H9 (cell line): ENCODE measurements around the gene NMUR1. TPM values are rescaled to one million over a fixed set of nuclear protein-coding genes. Genes with fewer than 3 reads are reported as not detected.
A peak's percentile ranks its signal among the peaks of the same experiment; 100 is the strongest.

Experiments
- DNase-seq: peaks from one replicate; pipeline ENCODE4 v3.0.0-alpha.2; 2017
- H2AFZ ChIP-seq: one replicate; pipeline ENCODE4 v1.6.1; 2013; ENCODE audit warnings: mild to moderate bottlenecking, low read length, control low read depth, moderate library complexity
- H2AK5ac ChIP-seq: 2 replicates; pipeline ENCODE4 v1.6.1; 2013; ENCODE audit warnings: low read length, control low read depth, mixed read lengths; ENCODE audit not compliant: insufficient read length
- H2BK120ac ChIP-seq: one replicate; pipeline ENCODE4 v1.6.1; 2013; ENCODE audit warnings: low read depth, mild to moderate bottlenecking, low read length, control low read depth, inconsistent platforms; ENCODE audit not compliant: poor library complexity, severe bottlenecking
- H2BK12ac ChIP-seq: 2 replicates; pipeline ENCODE4 v1.6.1; 2013; ENCODE audit warnings: low read length, control low read depth, mixed read lengths, low read depth; ENCODE audit not compliant: insufficient read length
- H2BK15ac ChIP-seq: 2 replicates; pipeline ENCODE4 v1.6.1; 2013; ENCODE audit warnings: low read depth, low read length, control low read depth
- H2BK20ac ChIP-seq: one replicate; pipeline ENCODE4 v1.6.1; 2013; ENCODE audit warnings: low read depth, mild to moderate bottlenecking, low read length, control low read depth, inconsistent platforms; ENCODE audit not compliant: poor library complexity, severe bottlenecking
- H2BK5ac ChIP-seq: 2 replicates; pipeline ENCODE4 v1.6.1; 2013; ENCODE audit warnings: low read length, control low read depth, mixed read lengths; ENCODE audit not compliant: insufficient read length
- H3K14ac ChIP-seq: 2 replicates; pipeline ENCODE4 v1.6.1; 2013; ENCODE audit warnings: low read length, control low read depth; ENCODE audit not compliant: insufficient read depth
- H3K18ac ChIP-seq: 2 replicates; pipeline ENCODE4 v1.6.1; 2013; ENCODE audit warnings: low read depth, mild to moderate bottlenecking, mixed read lengths, low read length, control low read depth; ENCODE audit not compliant: insufficient read length
- H3K23ac ChIP-seq: 2 replicates; pipeline ENCODE4 v1.6.1; 2013; ENCODE audit warnings: low read length, control low read depth, mixed read lengths, low read depth; ENCODE audit not compliant: insufficient read length
- H3K23me2 ChIP-seq: 2 replicates; pipeline ENCODE4 v1.6.1; 2013; ENCODE audit warnings: low read depth, mild to moderate bottlenecking, mixed read lengths, low read length, control low read depth; ENCODE audit not compliant: insufficient read length, poor library complexity, severe bottlenecking
- H3K27ac ChIP-seq: 2 replicates; pipeline ENCODE4 v1.5.1; 2013; ENCODE audit warnings: low read length, control low read depth, mixed read lengths, low read depth; ENCODE audit not compliant: insufficient read length
- H3K27me3 ChIP-seq: 2 replicates; pipeline ENCODE4 v1.6.1; 2013; ENCODE audit warnings: low read length, control low read depth, inconsistent platforms; ENCODE audit not compliant: insufficient read depth
- H3K4ac ChIP-seq: 2 replicates; pipeline ENCODE4 v1.6.1; 2013; ENCODE audit warnings: low read depth, mild to moderate bottlenecking, control low read depth, inconsistent platforms, low read length, moderate library complexity
- H3K4me1 ChIP-seq: 2 replicates; pipeline ENCODE4 v1.6.1; 2013; ENCODE audit warnings: low read length, control low read depth, inconsistent platforms; ENCODE audit not compliant: insufficient read depth
- H3K4me2 ChIP-seq: 2 replicates; pipeline ENCODE4 v1.6.1; 2013; ENCODE audit warnings: low read length, control low read depth, mixed read lengths; ENCODE audit not compliant: insufficient read length, insufficient read depth
- H3K56ac ChIP-seq: 2 replicates; pipeline ENCODE4 v1.6.1; 2013; ENCODE audit warnings: low read depth, mild to moderate bottlenecking, mixed read lengths, low read length, control low read depth; ENCODE audit not compliant: insufficient read length
- H3K79me1 ChIP-seq: 2 replicates; pipeline ENCODE4 v1.6.1; 2013; ENCODE audit warnings: low read depth, mild to moderate bottlenecking, moderate library complexity, low read length, control low read depth, inconsistent platforms; ENCODE audit not compliant: insufficient read depth, poor library complexity, severe bottlenecking
- H3K79me2 ChIP-seq: 2 replicates; pipeline ENCODE4 v1.6.1; 2013; ENCODE audit warnings: low read length, control low read depth, inconsistent platforms; ENCODE audit not compliant: insufficient read depth
- H3K9ac ChIP-seq: 2 replicates; pipeline ENCODE4 v1.6.1; 2013; ENCODE audit warnings: low read length, control low read depth, mixed read lengths; ENCODE audit not compliant: insufficient read length; ENCODE audit errors: extremely low read depth
- H3K9me3 ChIP-seq: one replicate; pipeline ENCODE4 v1.6.1; 2013; ENCODE audit warnings: low read depth, low read length, inconsistent platforms; ENCODE audit not compliant: control insufficient read depth
- H3T11ph ChIP-seq: one replicate; pipeline ENCODE4 v1.6.1; 2013; ENCODE audit warnings: mild to moderate bottlenecking, low read length, control low read depth, inconsistent platforms
- H4K20me1 ChIP-seq: one replicate; pipeline ENCODE4 v1.6.1; 2013; ENCODE audit not compliant: control insufficient read depth, insufficient read length, insufficient read depth
- H4K5ac ChIP-seq: 2 replicates; pipeline ENCODE4 v1.6.1; 2013; ENCODE audit warnings: low read depth, mild to moderate bottlenecking, mixed read lengths, low read length, control low read depth; ENCODE audit not compliant: insufficient read length
- H4K8ac ChIP-seq: replicated peaks from 2 replicates; pipeline ENCODE4 v1.6.1; 2013; ENCODE audit warnings: low read length, control low read depth, mixed read lengths, low read depth; ENCODE audit not compliant: insufficient read length
- H4K91ac ChIP-seq: 2 replicates; pipeline ENCODE4 v1.6.1; 2013; ENCODE audit warnings: low read depth, mild to moderate bottlenecking, moderate library complexity, mixed read lengths, low read length, control low read depth; ENCODE audit not compliant: insufficient read length
- H3K27ac Mint-ChIP-seq, 3 experiments: 2 replicates in 2 of 3; 3 replicates in 1 of 3; pipeline ENCODE4 v1.8.0; 2020 to 2021; ENCODE audit warnings: mixed read lengths in 3 of 3, mild to moderate bottlenecking in 1 of 3, moderate library complexity in 1 of 3
- H3K27me3 Mint-ChIP-seq: 2 replicates; pipeline ENCODE4 v1.8.0; 2021; ENCODE audit warnings: low read depth, mild to moderate bottlenecking, moderate library complexity, mixed read lengths
- H3K36me3 Mint-ChIP-seq, 3 experiments: 2 replicates in 2 of 3; 3 replicates in 1 of 3; pipeline ENCODE4 v1.8.0; 2020 to 2021; ENCODE audit warnings: low read depth in 3 of 3, mixed read lengths in 3 of 3; ENCODE audit not compliant: insufficient read depth in 1 of 3
- H3K4me1 Mint-ChIP-seq, 2 experiments: 2 replicates each; pipeline ENCODE4 v1.8.0; 2020; ENCODE audit warnings: mixed read lengths in 2 of 2
- H3K4me3 Mint-ChIP-seq, 2 experiments: 2 replicates in 1 of 2; 3 replicates in 1 of 2; pipeline ENCODE4 v1.8.0; 2020 to 2021; ENCODE audit warnings: mild to moderate bottlenecking in 2 of 2, mixed read lengths in 2 of 2, moderate library complexity in 1 of 2
- H3K9me3 Mint-ChIP-seq, 2 experiments: 2 replicates in 1 of 2; 3 replicates in 1 of 2; pipeline ENCODE4 v1.8.0; 2020; ENCODE audit warnings: mild to moderate bottlenecking in 2 of 2, mixed read lengths in 2 of 2, moderate library complexity in 1 of 2
- WGBS: extraction: QIAGEN DNeasy Blood & Tissue Kit; methylation state at CpG from one replicate; pipeline ENCODE4 v1.1.7; 2013; ENCODE audit warnings: missing lambda C conversion rate, low lambda C conversion rate, mixed read lengths; ENCODE audit not compliant: insufficient read length; ENCODE audit errors: extremely low coverage; 5-methylcytosine and 5-hydroxymethylcytosine counted together
- total RNA-seq: library from RNA; stranded (reverse); gene quantifications from 2 replicates; pipeline ENCODE4 v1.2.1, GENCODE V29; 2021
- TF ChIP-seq, protein P1 (sequence below): fragments of 200-600 bp; sonication (generic); conservative IDR thresholded peaks from 3 replicates; pipeline ENCODE4 v1.8.0; 2021; ENCODE audit warnings: antibody characterized with exemption, mild to moderate bottlenecking

The NMUR1 gene
- total RNA-seq, 1 experiment from 2014 or later, result 0.20 TPM

DNA sequence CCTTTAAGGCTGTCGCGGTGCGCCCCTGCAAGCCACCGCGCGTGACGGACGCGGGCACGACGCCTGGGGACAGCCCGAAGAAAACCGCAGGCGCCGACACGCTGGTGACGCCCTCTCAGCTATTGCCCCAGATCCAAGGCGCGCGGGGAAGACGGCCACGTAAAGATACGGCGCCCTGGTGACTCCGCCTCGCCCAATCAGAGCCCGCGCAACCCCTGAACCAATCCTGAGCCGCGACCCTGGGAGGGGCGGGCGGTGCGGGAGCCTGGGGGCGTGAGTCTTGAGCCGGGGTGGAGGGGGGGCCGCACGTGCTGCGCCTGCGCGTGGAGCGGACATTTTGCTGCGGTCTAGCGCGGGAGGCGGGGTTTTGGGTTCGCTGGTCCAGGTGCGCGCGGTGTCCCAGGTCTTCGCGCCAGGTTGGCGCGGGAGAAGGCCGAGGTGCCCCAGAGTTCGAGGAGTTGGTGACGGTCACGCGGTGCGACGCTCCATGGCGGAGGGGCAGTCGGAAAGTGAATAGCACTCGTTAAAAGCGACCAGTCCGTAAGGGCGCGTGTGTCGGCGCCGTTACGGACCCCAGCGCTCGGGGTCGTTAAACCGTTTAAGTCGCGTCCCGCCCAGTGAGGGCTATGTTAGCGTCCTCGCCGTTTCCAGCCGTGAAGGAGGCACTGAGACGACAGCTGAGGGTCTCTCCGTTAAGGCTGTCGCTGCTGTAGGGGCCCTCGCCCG, 15.9 kb downstream of the NMUR1 start:
- H4K8ac ChIP-seq, result no peak overlapping the region
- peak; percentile 99 for DNase-seq
- H3K18ac ChIP-seq, result peak overlapping the region; percentile 69
- H2AFZ ChIP-seq, result no peak overlapping the region
- no peak overlapping the region for H4K5ac ChIP-seq
- no peak overlapping the region for H2BK12ac ChIP-seq
- no peak overlapping the region for H3K23ac ChIP-seq
- no peaks in the 10 kb centered on the region for H3K79me2 ChIP-seq
- no peaks in the 10 kb centered on the region; a peak in 2 of 7 replicates for H3K36me3 Mint-ChIP-seq
- no peaks in the 10 kb centered on the region for H3K27me3 ChIP-seq
- peaks cover 14 to 20% of the 10 kb centered on the region in 2 experiments for H3K4me1 Mint-ChIP-seq
- no peak overlapping the region for H2BK5ac ChIP-seq
- no peak overlapping the region; the same call in 1 of the 2 replicates for H2BK15ac ChIP-seq
- H3K56ac ChIP-seq, result no peak overlapping the region
- no CpG with 5 or more reads among the region's 87 CpGs for WGBS
- H4K20me1 ChIP-seq, result no peaks in the 10 kb centered on the region
- H2AK5ac ChIP-seq, result no peak overlapping the region
- H3K4me2 ChIP-seq, result peak overlapping the region; percentile 71
- peaks cover 1% of the 10 kb centered on the region; the same call in 1 of the 2 replicates for H3K27me3 Mint-ChIP-seq
- no peak overlapping the region for H2BK20ac ChIP-seq
- H3K23me2 ChIP-seq, result peaks cover 3% of the 10 kb centered on the region
- H4K91ac ChIP-seq, result no peak overlapping the region
- H3K9me3 Mint-ChIP-seq, result no peaks in the 10 kb centered on the region
- H3K79me1 ChIP-seq, result no peaks in the 10 kb centered on the region
- H3T11ph ChIP-seq, result no peak overlapping the region
- peak overlapping the region; percentile 77 for H3K14ac ChIP-seq
- TF ChIP-seq, protein P1, sequence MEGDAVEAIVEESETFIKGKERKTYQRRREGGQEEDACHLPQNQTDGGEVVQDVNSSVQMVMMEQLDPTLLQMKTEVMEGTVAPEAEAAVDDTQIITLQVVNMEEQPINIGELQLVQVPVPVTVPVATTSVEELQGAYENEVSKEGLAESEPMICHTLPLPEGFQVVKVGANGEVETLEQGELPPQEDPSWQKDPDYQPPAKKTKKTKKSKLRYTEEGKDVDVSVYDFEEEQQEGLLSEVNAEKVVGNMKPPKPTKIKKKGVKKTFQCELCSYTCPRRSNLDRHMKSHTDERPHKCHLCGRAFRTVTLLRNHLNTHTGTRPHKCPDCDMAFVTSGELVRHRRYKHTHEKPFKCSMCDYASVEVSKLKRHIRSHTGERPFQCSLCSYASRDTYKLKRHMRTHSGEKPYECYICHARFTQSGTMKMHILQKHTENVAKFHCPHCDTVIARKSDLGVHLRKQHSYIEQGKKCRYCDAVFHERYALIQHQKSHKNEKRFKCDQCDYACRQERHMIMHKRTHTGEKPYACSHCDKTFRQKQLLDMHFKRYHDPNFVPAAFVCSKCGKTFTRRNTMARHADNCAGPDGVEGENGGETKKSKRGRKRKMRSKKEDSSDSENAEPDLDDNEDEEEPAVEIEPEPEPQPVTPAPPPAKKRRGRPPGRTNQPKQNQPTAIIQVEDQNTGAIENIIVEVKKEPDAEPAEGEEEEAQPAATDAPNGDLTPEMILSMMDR, result no peak
- no peak overlapping the region for H3K27ac ChIP-seq
- no peak overlapping the region for H2BK120ac ChIP-seq
- peak overlapping the region; percentile 78 for H3K9ac ChIP-seq
- no peaks in the 10 kb centered on the region; the same call in 1 of the 2 replicates for H3K4me1 ChIP-seq
- H3K27ac Mint-ChIP-seq, result peak overlapping the region; percentile 96 to 99 (median 97)
- no peaks in the 10 kb centered on the region for H3K9me3 ChIP-seq
- H3K4ac ChIP-seq, result no peak overlapping the region; the same call in 1 of the 2 replicates
- H3K4me3 Mint-ChIP-seq, result peak overlapping the region; percentile 88 to 92
